ENCODE measurements around the gene RHOD.

RHOD gene

DNA sequence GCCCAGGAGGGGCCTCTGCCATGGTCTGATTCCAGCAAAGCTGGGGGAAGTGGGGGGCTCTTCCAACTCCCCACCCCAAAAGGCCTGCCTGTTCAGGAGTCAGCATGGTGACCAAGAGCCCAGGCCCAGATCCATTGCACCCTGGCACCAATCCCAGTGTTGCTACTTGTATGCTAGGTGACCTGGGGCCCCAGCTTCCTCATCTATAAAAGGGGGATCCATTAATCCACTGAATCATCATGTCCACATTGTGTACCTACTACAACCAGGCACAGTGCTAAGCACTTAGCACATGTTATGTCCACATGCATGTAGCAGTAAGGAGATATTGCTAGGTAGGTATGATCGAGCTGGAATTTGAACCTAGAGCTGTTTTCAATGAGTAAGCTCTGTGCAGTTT lies 31.7 kb upstream of the RHOD start:
- TF ChIP-seq, protein P1, sequence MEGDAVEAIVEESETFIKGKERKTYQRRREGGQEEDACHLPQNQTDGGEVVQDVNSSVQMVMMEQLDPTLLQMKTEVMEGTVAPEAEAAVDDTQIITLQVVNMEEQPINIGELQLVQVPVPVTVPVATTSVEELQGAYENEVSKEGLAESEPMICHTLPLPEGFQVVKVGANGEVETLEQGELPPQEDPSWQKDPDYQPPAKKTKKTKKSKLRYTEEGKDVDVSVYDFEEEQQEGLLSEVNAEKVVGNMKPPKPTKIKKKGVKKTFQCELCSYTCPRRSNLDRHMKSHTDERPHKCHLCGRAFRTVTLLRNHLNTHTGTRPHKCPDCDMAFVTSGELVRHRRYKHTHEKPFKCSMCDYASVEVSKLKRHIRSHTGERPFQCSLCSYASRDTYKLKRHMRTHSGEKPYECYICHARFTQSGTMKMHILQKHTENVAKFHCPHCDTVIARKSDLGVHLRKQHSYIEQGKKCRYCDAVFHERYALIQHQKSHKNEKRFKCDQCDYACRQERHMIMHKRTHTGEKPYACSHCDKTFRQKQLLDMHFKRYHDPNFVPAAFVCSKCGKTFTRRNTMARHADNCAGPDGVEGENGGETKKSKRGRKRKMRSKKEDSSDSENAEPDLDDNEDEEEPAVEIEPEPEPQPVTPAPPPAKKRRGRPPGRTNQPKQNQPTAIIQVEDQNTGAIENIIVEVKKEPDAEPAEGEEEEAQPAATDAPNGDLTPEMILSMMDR (IDR thresholded peaks at IDR 0.05; ENCODE audit: borderline replicate concordance, insufficient read depth, low read depth, low read length), result no peak
- no peak overlapping the region for H3K4me3 ChIP-seq (ENCODE audit: low read depth, low read length)

DNA sequence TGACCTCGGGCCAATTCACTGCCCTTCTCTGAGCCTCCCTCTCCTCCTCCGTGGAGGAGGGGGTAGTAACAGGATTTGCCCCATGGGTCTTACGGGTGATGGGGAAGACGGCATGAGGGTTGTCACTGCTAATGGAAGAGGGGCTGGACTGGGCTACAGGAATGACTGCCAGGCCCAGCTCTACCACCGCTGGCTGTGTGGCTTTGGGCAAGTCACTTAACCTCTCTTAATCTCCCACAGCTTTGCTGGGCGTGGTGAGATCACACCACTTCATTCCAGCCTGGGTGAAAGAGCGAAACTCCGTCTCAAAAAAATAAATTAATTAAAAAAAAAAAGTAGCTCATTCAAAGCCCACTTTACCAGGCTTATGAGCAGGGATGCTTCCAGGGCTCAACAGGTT lies 30.9 kb upstream of the RHOD start:
- TF ChIP-seq, protein P1 (IDR thresholded peaks at IDR 0.05; ENCODE audit: borderline replicate concordance, insufficient read depth, low read depth, low read length), result no peak

DNA sequence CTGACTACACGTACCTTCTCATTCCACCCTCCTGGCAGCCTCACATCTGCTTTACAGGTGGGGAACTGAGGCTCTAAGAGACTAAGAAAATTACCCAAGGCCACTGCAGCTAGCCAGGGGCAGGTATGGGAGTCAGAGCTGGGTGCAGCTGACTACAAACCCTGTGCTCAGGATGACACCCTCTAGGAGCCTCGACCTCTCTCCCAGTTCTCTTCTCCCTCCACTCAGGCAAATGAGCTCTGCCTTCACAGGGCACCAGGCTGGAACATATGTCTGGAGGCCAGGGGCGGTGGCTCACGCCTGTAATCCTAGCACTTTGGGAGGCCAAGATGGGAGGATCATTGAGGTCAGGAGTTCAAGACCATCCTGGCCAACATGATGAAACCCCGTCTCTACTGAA lies 29.7 kb upstream of the RHOD start:
- TF ChIP-seq, protein P1 (IDR thresholded peaks at IDR 0.05; ENCODE audit: borderline replicate concordance, insufficient read depth, low read depth, low read length), result no peak
- no peak overlapping the region for H3K4me3 ChIP-seq (ENCODE audit: low read depth, low read length)

More for the DNA sequence above, 30.9 kb upstream of the RHOD start:
- H3K4me3 ChIP-seq (ENCODE audit: low read depth, low read length), result no peak overlapping the region

DNA sequence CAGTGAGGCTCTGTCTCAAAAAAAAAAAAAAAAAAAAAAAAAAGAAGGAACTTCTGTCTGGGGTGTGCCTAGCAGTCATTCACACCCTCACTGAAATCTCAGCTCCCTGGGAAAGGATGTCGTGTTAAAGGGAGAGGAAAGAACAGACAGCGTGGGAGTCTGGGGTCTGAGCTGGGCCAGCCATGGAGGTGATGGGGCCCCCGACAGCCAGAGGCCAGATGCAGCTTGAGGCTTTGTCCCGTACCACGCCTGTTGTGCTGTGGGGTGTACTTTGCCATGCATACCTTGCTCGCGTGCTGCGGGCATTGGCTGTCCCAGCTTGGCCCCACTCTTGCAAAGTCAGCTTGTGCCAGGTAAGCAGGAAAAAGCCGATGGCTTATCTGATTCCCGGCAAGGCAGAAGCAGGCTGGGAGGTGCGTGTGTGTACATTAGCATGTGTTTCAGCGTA lies 29.1 kb upstream of the RHOD start:
- peak overlapping the region; percentile 6 for H3K4me3 ChIP-seq (ENCODE audit: low read depth, low read length)
- TF ChIP-seq, protein P1 (IDR thresholded peaks at IDR 0.05; ENCODE audit: borderline replicate concordance, insufficient read depth, low read depth, low read length), result no peak

DNA sequence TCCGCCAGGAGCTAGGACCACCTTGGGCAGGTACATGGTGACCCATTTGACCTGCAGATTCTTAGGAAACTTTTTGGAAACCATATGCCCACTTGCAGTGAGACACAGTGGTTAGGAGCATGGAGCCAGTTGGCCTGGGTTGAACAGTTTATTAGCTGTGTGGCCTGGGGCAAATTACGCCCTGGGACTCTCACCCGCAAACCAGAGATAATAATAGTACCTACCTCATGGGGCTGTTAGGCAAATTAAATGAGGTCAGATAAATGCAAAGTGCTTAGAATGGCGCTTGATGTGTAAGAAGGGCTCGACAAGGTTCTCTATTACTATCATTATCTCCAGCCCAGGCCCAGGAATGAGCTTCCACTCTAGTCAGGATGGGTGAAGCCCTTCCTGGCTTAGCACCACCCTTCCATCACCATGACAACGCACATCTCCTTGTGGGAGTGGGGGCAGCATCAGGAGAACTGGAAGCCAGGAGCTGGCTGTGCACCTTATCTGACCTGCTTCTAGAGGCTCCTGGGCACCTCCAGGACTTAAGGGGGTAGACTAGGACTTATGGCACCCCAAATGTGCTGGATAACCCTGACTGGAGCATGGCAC lies 28.6 kb upstream of the RHOD start:
- TF ChIP-seq, protein P1 (IDR thresholded peaks at IDR 0.05; ENCODE audit: borderline replicate concordance, insufficient read depth, low read depth, low read length), result no peak
- peak overlapping the region; percentile 6 for H3K4me3 ChIP-seq (ENCODE audit: low read depth, low read length)

DNA sequence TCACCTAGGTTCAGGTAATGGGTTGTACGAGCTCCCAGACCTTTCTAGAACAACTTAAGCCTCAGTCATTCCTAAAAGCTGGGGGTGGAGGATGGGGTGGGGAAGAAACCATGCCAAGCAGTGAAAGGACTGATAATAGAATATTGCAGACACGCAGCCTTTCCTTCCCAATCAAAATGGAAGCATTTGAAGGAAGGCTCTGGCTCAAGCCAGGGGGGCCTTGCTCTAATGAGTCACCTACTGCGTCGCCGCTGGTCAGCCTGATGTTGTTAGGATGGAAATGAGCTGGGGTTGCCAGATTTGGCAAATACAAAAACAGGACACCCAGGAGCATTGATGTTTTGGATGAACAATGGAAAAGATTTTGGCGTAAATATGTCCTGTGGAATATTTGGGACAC lies 27.5 kb upstream of the RHOD start:
- TF ChIP-seq, protein P1 (IDR thresholded peaks at IDR 0.05; ENCODE audit: borderline replicate concordance, insufficient read depth, low read depth, low read length), result no peak
- H3K4me3 ChIP-seq (ENCODE audit: low read depth, low read length), result no peak overlapping the region

DNA sequence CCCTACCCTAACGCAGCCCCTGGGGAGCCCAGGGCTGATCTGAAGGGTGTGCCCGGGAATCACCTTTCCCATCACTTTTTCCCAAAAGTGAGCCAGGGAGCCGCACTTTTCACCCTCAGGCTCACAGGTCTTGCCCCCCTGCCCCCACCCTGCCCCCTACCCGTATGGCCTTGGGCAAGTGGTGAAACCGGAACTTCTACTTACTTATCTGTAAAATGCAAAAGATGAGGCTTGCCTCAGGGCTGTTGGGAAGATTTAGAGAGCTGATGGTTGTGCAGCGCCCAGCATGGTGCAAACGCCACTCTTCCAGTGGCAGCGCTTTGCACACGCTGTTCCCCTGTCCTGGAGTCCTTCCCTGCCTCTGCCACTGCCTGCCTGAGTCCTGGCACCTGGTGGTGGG lies 25.7 kb upstream of the RHOD start:
- H3K4me3 ChIP-seq (ENCODE audit: low read depth, low read length), result no peak overlapping the region
- TF ChIP-seq, protein P1 (IDR thresholded peaks at IDR 0.05; ENCODE audit: borderline replicate concordance, insufficient read depth, low read depth, low read length), result no peak
